PFSK-1 (cell line): ENCODE results near the gene GLYATL1.

Experiments
- FOXP2 ChIP-seq: optimal IDR thresholded peaks from 2 replicates; pipeline ENCODE3; 2011; ENCODE audit warnings: borderline replicate concordance, control low read depth, inconsistent platforms; ENCODE audit not compliant: insufficient read depth; ENCODE audit errors: extremely low read length, extremely low read depth
- POLR2AphosphoS5 ChIP-seq: IDR thresholded peaks from 2 replicates; pipeline ENCODE4 v1.6.1; 2012; ENCODE audit warnings: low read depth, mild to moderate bottlenecking, control low read depth, low read length, moderate library complexity
- REST ChIP-seq, 2 experiments: IDR thresholded peaks; 2 replicates each; pipeline versions ENCODE4 v1.6.1 to v1.8.0; 2011 to 2012; ENCODE audit warnings: low read depth in 2 of 2, low read length in 2 of 2, control low read depth in 1 of 2, inconsistent platforms in 1 of 2, mild to moderate bottlenecking in 1 of 2, moderate library complexity in 1 of 2; ENCODE audit not compliant: insufficient read depth in 1 of 2
- SIN3A ChIP-seq: IDR thresholded peaks from 2 replicates; pipeline ENCODE4 v1.6.1; 2012; ENCODE audit warnings: mild to moderate bottlenecking, low read length, moderate library complexity, borderline replicate concordance; ENCODE audit not compliant: insufficient read depth
- TAF1 ChIP-seq: IDR thresholded peaks from 2 replicates; pipeline ENCODE4 v1.6.1; 2012; ENCODE audit warnings: low read length, control low read depth, borderline replicate concordance; ENCODE audit not compliant: insufficient read depth

GLYATL1 gene

DNA sequence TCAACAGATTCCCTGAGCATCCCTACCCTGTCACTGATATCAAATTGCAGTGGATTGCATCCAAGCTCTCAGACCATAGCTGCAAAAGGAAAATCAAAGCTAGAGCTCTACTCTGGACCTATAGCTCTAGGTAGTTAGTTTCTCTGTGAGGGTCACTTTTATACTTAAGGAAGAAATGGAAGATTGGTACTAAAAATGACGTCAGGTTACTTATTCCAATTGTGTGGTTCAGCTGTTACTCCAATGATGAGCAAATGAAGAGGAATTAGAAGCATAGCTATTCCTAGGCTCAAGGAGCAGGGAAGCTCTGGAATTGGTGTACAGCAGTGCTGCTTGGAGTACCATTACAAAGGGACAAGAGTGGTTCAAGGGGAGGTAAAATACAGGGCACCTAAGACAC is 36.4 kb upstream of the GLYATL1 start:
- TF ChIP-seq POLR2AphosphoS5, result no peak
- TF ChIP-seq FOXP2, result no peak

DNA sequence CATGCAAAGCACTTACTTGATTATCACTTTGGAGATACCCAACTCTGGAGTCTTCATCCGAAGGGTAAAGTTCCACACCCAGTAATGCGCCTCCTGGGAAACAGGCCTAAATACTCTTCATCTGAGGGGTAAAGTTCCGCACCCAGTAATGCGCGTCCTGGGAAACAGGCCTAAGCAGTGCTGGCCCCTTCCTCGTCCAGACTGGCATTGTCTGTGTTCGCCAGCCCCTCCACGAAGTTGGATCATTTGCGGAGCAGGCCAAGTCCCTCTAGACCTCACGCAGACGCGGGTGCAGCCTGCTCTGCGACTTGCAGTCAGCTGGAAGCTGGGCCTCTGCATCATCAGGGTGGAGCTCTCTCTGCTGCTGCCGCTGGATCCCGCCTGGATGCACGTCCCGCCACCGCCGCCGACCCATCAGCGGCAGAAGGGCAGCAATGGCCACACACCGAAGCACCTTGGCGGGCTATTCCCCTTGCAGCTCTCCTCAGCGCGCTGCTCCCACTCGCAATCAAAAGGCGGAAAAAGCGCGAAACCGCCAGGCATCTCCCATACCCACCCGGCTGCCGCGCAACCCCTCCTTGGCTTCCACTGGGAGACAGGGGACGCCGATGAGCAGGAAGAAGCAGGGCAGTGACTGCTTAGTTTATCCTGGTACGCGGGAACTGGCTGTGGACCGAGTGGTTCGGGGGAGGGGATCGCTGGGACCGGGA is 34.1 kb upstream of the GLYATL1 start:
- TF ChIP-seq TAF1, result no peak
- no peak for TF ChIP-seq REST (IDR thresholded peaks at IDR 0.05; ENCODE audit: insufficient read depth in 1 of 2, low read depth in 2 of 2, low read length in 2 of 2)
- TF ChIP-seq FOXP2, result no peak
- TF ChIP-seq SIN3A, result no peak
- no peak for TF ChIP-seq POLR2AphosphoS5

GRCh38 chr11:58905721-58906547 is 33.4 kb upstream of the GLYATL1 start:
- no peak for TF ChIP-seq REST (IDR thresholded peaks at IDR 0.05; ENCODE audit: insufficient read depth in 1 of 2, low read depth in 2 of 2, low read length in 2 of 2)
- TF ChIP-seq SIN3A, result no peak
- no peak for TF ChIP-seq FOXP2
- no peak for TF ChIP-seq POLR2AphosphoS5
- TF ChIP-seq TAF1, result no peak

DNA sequence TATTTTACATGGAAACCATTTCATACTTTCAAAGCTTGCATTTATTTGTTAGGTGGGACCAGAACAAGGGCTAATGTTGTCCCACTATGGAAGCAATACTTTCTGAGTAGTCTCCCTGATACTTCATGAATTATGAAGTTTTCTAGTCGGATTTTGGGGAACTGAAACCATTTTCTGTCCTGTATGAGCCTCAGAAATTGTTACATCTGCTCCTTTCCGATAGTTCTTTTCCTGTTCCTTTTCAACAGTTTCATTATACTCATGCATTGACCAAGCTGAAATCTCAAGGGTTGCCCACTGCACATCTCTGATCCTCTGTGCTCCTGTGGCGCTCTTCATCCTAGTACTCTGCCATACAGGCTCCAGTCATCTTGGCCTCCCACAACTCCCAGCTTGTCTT is 31.5 kb upstream of the GLYATL1 start:
- no peak for TF ChIP-seq POLR2AphosphoS5
- TF ChIP-seq TAF1, result no peak
- no peak for TF ChIP-seq FOXP2
- no peak for TF ChIP-seq SIN3A

GRCh38 chr11:58912124-58912523 is 27.2 kb upstream of the GLYATL1 start:
- TF ChIP-seq TAF1 (no peak), SIN3A (no peak), FOXP2 (no peak), REST (IDR thresholded peaks at IDR 0.05; ENCODE audit: insufficient read depth in 1 of 2, low read depth in 2 of 2, low read length in 2 of 2) (no peak), POLR2AphosphoS5 (no peak)

DNA sequence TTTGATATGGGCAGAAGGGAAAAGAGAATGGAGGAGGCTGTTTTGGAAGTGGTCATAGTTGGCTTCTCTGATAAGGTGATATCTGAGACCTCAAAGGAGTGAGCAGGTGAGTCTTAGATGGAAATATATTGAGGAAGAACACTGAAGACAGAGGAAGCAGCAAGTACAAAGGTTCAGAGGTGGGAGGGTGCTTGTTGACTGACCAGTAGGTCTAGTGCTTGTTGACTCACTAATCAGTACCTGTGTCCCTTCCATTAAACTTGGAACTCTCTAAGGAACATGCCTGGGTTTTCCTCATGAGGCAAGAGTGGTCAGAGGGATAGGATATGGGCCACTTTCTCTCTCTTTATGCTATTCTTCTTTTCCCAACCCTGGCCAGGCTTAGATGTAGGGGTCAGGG is 25.6 kb upstream of the GLYATL1 start:
- TF ChIP-seq REST (IDR thresholded peaks at IDR 0.05; ENCODE audit: insufficient read depth in 1 of 2, low read depth in 2 of 2, low read length in 2 of 2) (no peak), TAF1 (no peak), POLR2AphosphoS5 (no peak), SIN3A (no peak), FOXP2 (no peak)
